ENCODE data around the gene CREB3L2.
"Not testable (repeated sequence)": the region's sequence is repeated elsewhere in the genome, so short reads cannot be mapped to it uniquely, and the experiment has no call there.

CREB3L2 gene

GRCh38 chr7:138001529-138002095 is at the start of gene CREB3L2:
TSS of gene CREB3L2 (minus strand) at chr7:138002086. CDS start at chr7:138001705, 381 bp downstream.
- H3K27ac ChIP-seq (ENCODE audit: low read length): no peak within 1 kb of the TSS

GRCh38 chr7:138049505-138050116 is 47.7 kb upstream of the CREB3L2 start:
- Histone ChIP-seq H3K4me1 (ENCODE audit: control insufficient read depth, insufficient read depth, low read length) (no peaks in the 10 kb centered on the region), H3K36me3 (ENCODE audit: control insufficient read depth, insufficient read depth, low read length) (no peaks in the 10 kb centered on the region), H3K27ac (ENCODE audit: low read length) (no peak overlapping the region), H3K27me3 (ENCODE audit: control insufficient read depth, insufficient read depth, low read length) (no peaks in the 10 kb centered on the region), H3K9me3 (ENCODE audit: control insufficient read depth, insufficient read depth, low read length) (no peaks in the 10 kb centered on the region), H3K4me3 (ENCODE audit: low read length) (no peak overlapping the region)
- 100% methylated on average over 1 of the region's 1 CpG for WGBS (ENCODE audit: insufficient coverage, insufficient read length)
- no peak for DNase-seq (ENCODE audit: low read depth, low spot score)

More at GRCh38 chr7:138001529-138002095, at the start of gene CREB3L2:
- no CpG with 5 or more reads among the region's 47 CpGs for WGBS (ENCODE audit: insufficient coverage, insufficient read length)
- Histone ChIP-seq H3K27me3 (ENCODE audit: control insufficient read depth, insufficient read depth, low read length) (no peaks in the 10 kb centered on the region), H3K4me1 (ENCODE audit: control insufficient read depth, insufficient read depth, low read length) (no peaks in the 10 kb centered on the region), H3K9me3 (ENCODE audit: control insufficient read depth, insufficient read depth, low read length) (no peaks in the 10 kb centered on the region), H3K4me3 (ENCODE audit: low read length) (peak within 1 kb of the TSS; percentile 93), H3K36me3 (ENCODE audit: control insufficient read depth, insufficient read depth, low read length) (no peaks in the 10 kb centered on the region)
- DNase-seq (ENCODE audit: low read depth, low spot score): no peak

GRCh38 chr7:138047907-138048306 is 46.0 kb upstream of the CREB3L2 start:
- no peaks in the 10 kb centered on the region for H3K27me3 ChIP-seq (ENCODE audit: control insufficient read depth, insufficient read depth, low read length)
- no peak overlapping the region for H3K4me3 ChIP-seq (ENCODE audit: low read length)
- H3K9me3 ChIP-seq (ENCODE audit: control insufficient read depth, insufficient read depth, low read length): no peaks in the 10 kb centered on the region
- DNase-seq (ENCODE audit: low read depth, low spot score): no peak
- no peaks in the 10 kb centered on the region for H3K36me3 ChIP-seq (ENCODE audit: control insufficient read depth, insufficient read depth, low read length)
- no CpG with 5 or more reads among the region's 3 CpGs for WGBS (ENCODE audit: insufficient coverage, insufficient read length)
- H3K27ac ChIP-seq (ENCODE audit: low read length): no peak overlapping the region
- H3K4me1 ChIP-seq (ENCODE audit: control insufficient read depth, insufficient read depth, low read length): no peaks in the 10 kb centered on the region

GRCh38 chr7:138044897-138045296 is 43.0 kb upstream of the CREB3L2 start:
- Histone ChIP-seq H3K4me1 (ENCODE audit: control insufficient read depth, insufficient read depth, low read length) (no peaks in the 10 kb centered on the region), H3K36me3 (ENCODE audit: control insufficient read depth, insufficient read depth, low read length) (no peaks in the 10 kb centered on the region), H3K27me3 (ENCODE audit: control insufficient read depth, insufficient read depth, low read length) (no peaks in the 10 kb centered on the region), H3K4me3 (ENCODE audit: low read length) (no peak overlapping the region), H3K27ac (ENCODE audit: low read length) (no peak overlapping the region), H3K9me3 (ENCODE audit: control insufficient read depth, insufficient read depth, low read length) (no peaks in the 10 kb centered on the region)
- WGBS (ENCODE audit: insufficient coverage, insufficient read length): no CpG with 5 or more reads among the region's 2 CpGs
- no peak for DNase-seq (ENCODE audit: low read depth, low spot score)

- H3K36me3 ChIP-seq (ENCODE audit: control insufficient read depth, insufficient read depth, low read length); DNase-seq (ENCODE audit: low read depth, low spot score); H3K27ac ChIP-seq (ENCODE audit: low read length); H3K27me3 ChIP-seq (ENCODE audit: control insufficient read depth, insufficient read depth, low read length); H3K9me3 ChIP-seq (ENCODE audit: control insufficient read depth, insufficient read depth, low read length); H3K4me3 ChIP-seq (ENCODE audit: low read length); H3K4me1 ChIP-seq (ENCODE audit: control insufficient read depth, insufficient read depth, low read length): not testable (repeated sequence)
- WGBS (ENCODE audit: insufficient coverage, insufficient read length): no CpG with 5 or more reads among the region's 1 CpG
Measured at GRCh38 chr7:138040063-138040462, 38.2 kb upstream of the CREB3L2 start.

- no peak overlapping the region for H3K4me3 ChIP-seq (ENCODE audit: low read length)
- H3K9me3 ChIP-seq (ENCODE audit: control insufficient read depth, insufficient read depth, low read length): no peaks in the 10 kb centered on the region; the same call in 1 of the 2 replicates
- no peaks in the 10 kb centered on the region for H3K27me3 ChIP-seq (ENCODE audit: control insufficient read depth, insufficient read depth, low read length)
- DNase-seq (ENCODE audit: low read depth, low spot score): no peak
- no peak overlapping the region for H3K27ac ChIP-seq (ENCODE audit: low read length)
- no peaks in the 10 kb centered on the region for H3K36me3 ChIP-seq (ENCODE audit: control insufficient read depth, insufficient read depth, low read length)
- 100% methylated on average over 1 of the region's 2 CpGs for WGBS (ENCODE audit: insufficient coverage, insufficient read length)
- 0 out of 2 replicates have a peak, but pooled peaks cover 1% of the 10 kb centered on the region for H3K4me1 ChIP-seq (ENCODE audit: control insufficient read depth, insufficient read depth, low read length)
Measured at GRCh38 chr7:138036135-138036534, 34.2 kb upstream of the CREB3L2 start.

GRCh38 chr7:138033241-138033640 is 31.4 kb upstream of the CREB3L2 start:
- 0 out of 2 replicates have a peak, but pooled peaks cover 1% of the 10 kb centered on the region for H3K4me1 ChIP-seq (ENCODE audit: control insufficient read depth, insufficient read depth, low read length)
- WGBS (ENCODE audit: insufficient coverage, insufficient read length): no CpG with 5 or more reads among the region's 4 CpGs

GRCh38 chr7:138032770-138033169 is 30.9 kb upstream of the CREB3L2 start:
- Histone ChIP-seq H3K4me1 (ENCODE audit: control insufficient read depth, insufficient read depth, low read length) (0 out of 2 replicates have a peak, but pooled peaks cover 1% of the 10 kb centered on the region), H3K4me3 (ENCODE audit: low read length) (no peak overlapping the region), H3K27me3 (ENCODE audit: control insufficient read depth, insufficient read depth, low read length) (no peaks in the 10 kb centered on the region), H3K9me3 (ENCODE audit: control insufficient read depth, insufficient read depth, low read length) (no peaks in the 10 kb centered on the region; the same call in 1 of the 2 replicates), H3K36me3 (ENCODE audit: control insufficient read depth, insufficient read depth, low read length) (no peaks in the 10 kb centered on the region), H3K27ac (ENCODE audit: low read length) (no peak overlapping the region)
- WGBS (ENCODE audit: insufficient coverage, insufficient read length): no CpG with 5 or more reads among the region's 3 CpGs
- DNase-seq (ENCODE audit: low read depth, low spot score): no peak

More at GRCh38 chr7:138033241-138033640, 31.4 kb upstream of the CREB3L2 start:
- Histone ChIP-seq H3K9me3 (ENCODE audit: control insufficient read depth, insufficient read depth, low read length) (no peaks in the 10 kb centered on the region; the same call in 1 of the 2 replicates), H3K27me3 (ENCODE audit: control insufficient read depth, insufficient read depth, low read length) (no peaks in the 10 kb centered on the region), H3K27ac (ENCODE audit: low read length) (no peak overlapping the region), H3K4me3 (ENCODE audit: low read length) (no peak overlapping the region), H3K36me3 (ENCODE audit: control insufficient read depth, insufficient read depth, low read length) (no peaks in the 10 kb centered on the region)
- DNase-seq (ENCODE audit: low read depth, low spot score): no peak

- Histone ChIP-seq H3K27ac (ENCODE audit: low read length) (no peak overlapping the region), H3K4me1 (ENCODE audit: control insufficient read depth, insufficient read depth, low read length) (0 out of 2 replicates have a peak, but pooled peaks cover 1% of the 10 kb centered on the region), H3K4me3 (ENCODE audit: low read length) (no peak overlapping the region), H3K27me3 (ENCODE audit: control insufficient read depth, insufficient read depth, low read length) (no peaks in the 10 kb centered on the region), H3K36me3 (ENCODE audit: control insufficient read depth, insufficient read depth, low read length) (no peaks in the 10 kb centered on the region), H3K9me3 (ENCODE audit: control insufficient read depth, insufficient read depth, low read length) (no peaks in the 10 kb centered on the region; the same call in 1 of the 2 replicates)
- no peak for DNase-seq (ENCODE audit: low read depth, low spot score)
Measured at GRCh38 chr7:138032186-138032585, 30.3 kb upstream of the CREB3L2 start.

- Histone ChIP-seq H3K27me3 (ENCODE audit: control insufficient read depth, insufficient read depth, low read length) (no peaks in the 10 kb centered on the region), H3K4me3 (ENCODE audit: low read length) (no peak overlapping the region), H3K27ac (ENCODE audit: low read length) (no peak overlapping the region), H3K4me1 (ENCODE audit: control insufficient read depth, insufficient read depth, low read length) (0 out of 2 replicates have a peak, but pooled peaks cover 1% of the 10 kb centered on the region), H3K36me3 (ENCODE audit: control insufficient read depth, insufficient read depth, low read length) (no peaks in the 10 kb centered on the region), H3K9me3 (ENCODE audit: control insufficient read depth, insufficient read depth, low read length) (no peaks in the 10 kb centered on the region; the same call in 1 of the 2 replicates)
- DNase-seq (ENCODE audit: low read depth, low spot score): no peak
- WGBS (ENCODE audit: insufficient coverage, insufficient read length): no CpG with 5 or more reads among the region's 7 CpGs
Measured at GRCh38 chr7:138030679-138031351, 28.9 kb upstream of the CREB3L2 start.
